AG04449 (cell line): ENCODE measurements around the gene TBC1D5.

Experiments used
- CTCF ChIA-PET: fragments of 350-600 bp; formaldehyde crosslinking; extraction: SDS; loops from one replicate; lab custom pipeline; 2021; ENCODE audit warnings: antibody characterized with exemption; lab: Yijun Ruan, JAX
- POLR2A ChIA-PET: fragments of 400-600, 350-600 bp; formaldehyde crosslinking; extraction: SDS; loops from one replicate; lab custom pipeline; 2020; ENCODE audit warnings: antibody characterized with exemption, inconsistent platforms; lab: Yijun Ruan, JAX
- DNase-seq: peaks from one replicate; pipeline ENCODE4 v3.0.0-alpha.2; 2010; ENCODE audit warnings: low read depth, low spot score
- H3K4me3 ChIP-seq: 2 replicates; pipeline ENCODE4 v1.5.1; 2011; ENCODE audit warnings: low read depth, mild to moderate bottlenecking, control low read depth, low read length
- TF ChIP-seq, protein P1 (sequence below): IDR thresholded peaks from one replicate; pipeline ENCODE4 v1.5.1; 2011; ENCODE audit warnings: mild to moderate bottlenecking, moderate library complexity, low read length, control low read depth, inconsistent platforms; ENCODE audit not compliant: insufficient read depth; ENCODE audit errors: missing control alignments

TBC1D5 gene

GRCh38 chr3:17579289-17580031 is 163.0 kb downstream of the TBC1D5 start:
- ChIA-PET CTCF (no interaction called here), POLR2A (no interaction called here)
- DNase-seq, result no peak
- TF ChIP-seq, protein P1, sequence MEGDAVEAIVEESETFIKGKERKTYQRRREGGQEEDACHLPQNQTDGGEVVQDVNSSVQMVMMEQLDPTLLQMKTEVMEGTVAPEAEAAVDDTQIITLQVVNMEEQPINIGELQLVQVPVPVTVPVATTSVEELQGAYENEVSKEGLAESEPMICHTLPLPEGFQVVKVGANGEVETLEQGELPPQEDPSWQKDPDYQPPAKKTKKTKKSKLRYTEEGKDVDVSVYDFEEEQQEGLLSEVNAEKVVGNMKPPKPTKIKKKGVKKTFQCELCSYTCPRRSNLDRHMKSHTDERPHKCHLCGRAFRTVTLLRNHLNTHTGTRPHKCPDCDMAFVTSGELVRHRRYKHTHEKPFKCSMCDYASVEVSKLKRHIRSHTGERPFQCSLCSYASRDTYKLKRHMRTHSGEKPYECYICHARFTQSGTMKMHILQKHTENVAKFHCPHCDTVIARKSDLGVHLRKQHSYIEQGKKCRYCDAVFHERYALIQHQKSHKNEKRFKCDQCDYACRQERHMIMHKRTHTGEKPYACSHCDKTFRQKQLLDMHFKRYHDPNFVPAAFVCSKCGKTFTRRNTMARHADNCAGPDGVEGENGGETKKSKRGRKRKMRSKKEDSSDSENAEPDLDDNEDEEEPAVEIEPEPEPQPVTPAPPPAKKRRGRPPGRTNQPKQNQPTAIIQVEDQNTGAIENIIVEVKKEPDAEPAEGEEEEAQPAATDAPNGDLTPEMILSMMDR, result no peak
- no peak overlapping the region for H3K4me3 ChIP-seq

GRCh38 chr3:17577796-17578520 is 164.5 kb downstream of the TBC1D5 start:
- no peak overlapping the region for H3K4me3 ChIP-seq
- ChIA-PET CTCF (no interaction called here), POLR2A (no interaction called here)
- TF ChIP-seq, protein P1, result no peak
- no peak for DNase-seq

- DNase-seq, result no peak
- ChIA-PET POLR2A (no interaction called here), CTCF (no interaction called here)
- no peak overlapping the region for H3K4me3 ChIP-seq
- TF ChIP-seq, protein P1, result no peak
Observed at GRCh38 chr3:17573396-17573795, 169.0 kb downstream of the TBC1D5 start.

GRCh38 chr3:17571686-17572085 is 170.7 kb downstream of the TBC1D5 start:
- TF ChIP-seq, protein P1, result no peak
- CTCF ChIA-PET, result no interaction called here
- POLR2A ChIA-PET, result no interaction called here
- H3K4me3 ChIP-seq, result no peak overlapping the region
- DNase-seq, result no peak

DNA sequence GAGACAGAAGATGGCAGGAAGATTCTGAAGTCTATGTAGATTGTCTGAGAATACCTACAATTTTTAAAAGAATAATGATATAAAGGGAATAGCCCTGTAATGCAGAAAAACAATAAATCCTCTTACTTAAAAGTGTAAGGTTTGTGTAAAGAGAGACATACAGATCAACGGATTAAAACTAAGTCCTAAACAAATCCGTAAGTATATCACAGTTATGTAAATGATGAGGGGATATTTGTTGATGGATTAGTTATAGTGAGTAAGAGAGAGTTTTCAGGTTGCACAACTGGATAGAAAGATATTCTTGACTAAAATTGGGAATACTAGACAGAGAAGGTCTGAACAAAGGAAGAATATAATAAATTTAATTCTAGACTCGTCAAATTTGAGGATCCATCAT is 179.6 kb downstream of the TBC1D5 start:
- ChIA-PET CTCF (no interaction called here), POLR2A (no interaction called here)
- no peak for DNase-seq
- TF ChIP-seq, protein P1, result no peak
- H3K4me3 ChIP-seq, result no peak overlapping the region

DNA sequence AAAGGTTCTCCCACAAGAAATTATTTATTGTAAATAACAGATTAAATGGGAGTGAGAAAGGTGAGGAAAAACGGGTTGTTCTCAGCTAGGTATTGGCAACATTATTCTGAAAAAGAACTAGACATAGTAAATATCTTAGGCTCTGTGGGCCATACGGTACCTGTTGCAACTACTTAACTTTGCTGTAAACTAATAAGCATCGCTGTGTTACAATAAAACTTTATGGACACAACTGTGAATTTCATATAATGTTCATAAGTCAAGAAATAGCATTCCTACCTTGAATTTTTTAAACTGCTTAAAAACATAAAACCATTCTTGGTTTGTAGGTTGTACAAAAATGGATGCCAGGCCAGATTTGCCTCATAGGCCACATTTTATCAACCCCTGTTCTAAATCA is 183.9 kb downstream of the TBC1D5 start:
- TF ChIP-seq, protein P1, result no peak
- ChIA-PET CTCF (interaction anchor here (1.3 kb wide), 1 partner anchor 282 kb away, joined by 3 read pairs; no protein-coding TSS in a partner anchor), POLR2A (no interaction called here)
- no peak for DNase-seq
- no peak overlapping the region for H3K4me3 ChIP-seq
